K562 (cell line): ENCODE data around the gene PTGR1.

Source experiments
- BHLHE40 ChIP-seq: IDR thresholded peaks from 2 replicates; pipeline ENCODE4 v1.6.1; 2011; ENCODE audit warnings: low read length, improper control_type of control experiment
- CTCF ChIP-seq, 3 experiments: IDR thresholded peaks in 2 of 3; conservative IDR thresholded peaks in 1 of 3; 2 replicates each; pipeline ENCODE4 v1.5.1; 2011 to 2012; ENCODE audit warnings: low read length in 3 of 3, mild to moderate bottlenecking in 3 of 3, control low read depth in 2 of 3, improper control_type of control experiment in 1 of 3, inconsistent platforms in 1 of 3, low read depth in 1 of 3, mixed read lengths in 1 of 3, moderate library complexity in 1 of 3; ENCODE audit not compliant: insufficient read depth in 2 of 3
- FOXA3 ChIP-seq, 2 experiments: fragments of 450-650 bp in 1 of 2; sonication (generic) in 1 of 2; formaldehyde crosslinking; IDR thresholded peaks in 1 of 2; conservative IDR thresholded peaks in 1 of 2; 2 replicates each; pipeline versions ENCODE4 v1.4.0 to v1.8.0; 2020 to 2022; ENCODE audit warnings: mild to moderate bottlenecking in 2 of 2, missing genetic modification reagents in 1 of 2
- MAFG ChIP-seq: fragments of 450-650 bp; conservative IDR thresholded peaks from 2 replicates; pipeline ENCODE4 v1.6.1; 2016; ENCODE audit warnings: missing genetic modification characterization, missing compliant biosample characterization
- MCM2 ChIP-seq: fragments of 450-650 bp; IDR thresholded peaks from 2 replicates; pipeline ENCODE4 v1.6.1; 2017; ENCODE audit warnings: low read depth, mild to moderate bottlenecking
- PHB ChIP-seq: fragments of 250-450 bp; sonication (Bioruptor Pico); IDR thresholded peaks from 2 replicates; pipeline ENCODE4 v1.5.0; 2021
- POLR2A ChIP-seq: fragments of 450-650 bp; conservative IDR thresholded peaks from 2 replicates; pipeline ENCODE4 v1.6.1; 2016
- RCOR1 ChIP-seq, 2 experiments: IDR thresholded peaks; 2 replicates each; pipeline ENCODE4 v1.6.1; 2012; ENCODE audit warnings: low read depth in 2 of 2, low read length in 2 of 2, borderline replicate concordance in 1 of 2, improper control_type of control experiment in 1 of 2
- SMARCC2 ChIP-seq: fragments of 450-650 bp; IDR thresholded peaks from 2 replicates; pipeline ENCODE4 v1.6.1; 2017; ENCODE audit warnings: antibody characterized with exemption, moderate library complexity, mild to moderate bottlenecking, low read depth
- USF1 ChIP-seq: sonication (generic); formaldehyde crosslinking; IDR thresholded peaks from 2 replicates; pipeline ENCODE4 v1.9.0; 2022; ENCODE audit warnings: mild to moderate bottlenecking, missing genetic modification reagents
- ZFX ChIP-seq: sonication (generic); formaldehyde crosslinking; IDR thresholded peaks from 2 replicates; pipeline ENCODE4 v1.8.0; 2022; ENCODE audit warnings: mild to moderate bottlenecking, missing genetic modification reagents, moderate library complexity
- ZNF609 ChIP-seq: sonication (generic); formaldehyde crosslinking; IDR thresholded peaks from 2 replicates; pipeline ENCODE4 v1.8.1; 2023; ENCODE audit warnings: missing genetic modification reagents, mild to moderate bottlenecking, borderline replicate concordance
- ZNF76 ChIP-seq: fragments of 250-450 bp; sonication (Bioruptor Pico); IDR thresholded peaks from 2 replicates; pipeline ENCODE4 v1.4.0; 2020; ENCODE audit warnings: mild to moderate bottlenecking, moderate library complexity, borderline replicate concordance

GRCh38 chr9:111572950-111573604 lies 26.4 kb downstream of the PTGR1 start:
- no peak for TF ChIP-seq MAFG (tag)
- TF ChIP-seq CTCF (IDR thresholded peaks at IDR 0.05 in 2 of 3, conservative IDR thresholded peaks at IDR 0.05 in 1 of 3; ENCODE audit: insufficient read depth in 2 of 3, low read depth in 1 of 3, low read length in 3 of 3): no peak
- TF ChIP-seq SMARCC2: no peak
- no peak for TF ChIP-seq FOXA3 (CRISPR knock-in tag; conservative IDR thresholded peaks at IDR 0.05 in 1 of 2, IDR thresholded peaks at IDR 0.05 in 1 of 2)
- no peak for TF ChIP-seq BHLHE40
- no peak for TF ChIP-seq PHB (CRISPR knock-in tag)
- TF ChIP-seq ZNF609 (CRISPR knock-in tag): no peak
- no peak for TF ChIP-seq ZFX (CRISPR knock-in tag)
- no peak for TF ChIP-seq MCM2
- TF ChIP-seq POLR2A: no peak
- no peak for TF ChIP-seq RCOR1 (IDR thresholded peaks at IDR 0.05; ENCODE audit: borderline replicate concordance in 1 of 2, low read depth in 2 of 2, low read length in 2 of 2)
- TF ChIP-seq ZNF76 (CRISPR knock-in tag): no peak
- no peak for TF ChIP-seq USF1 (CRISPR knock-in tag)
